ENCODE results near the gene POLD2. TPM values are rescaled to one million over a fixed set of nuclear protein-coding genes. Genes with fewer than 3 reads are reported as not detected.
"Not testable (repeated sequence)": the region's sequence is repeated elsewhere in the genome, so short reads cannot be mapped to it uniquely, and the experiment has no call there.

Gene POLD2
- total RNA-seq (100 to 1,000 TPM; 279 to 291 TPM), polyA plus RNA-seq (74.1 TPM)

GRCh38 chr7:44123190-44124003, at the start of gene POLD2:
POLD2 (minus strand) TSS chr7:44123548; CDS start chr7:44122053, 1,495 bp downstream.
- Histone ChIP-seq H3K27me3 (ENCODE audit: insufficient read depth, low read length, poor library complexity, severe bottlenecking) (no peaks in the 10 kb centered on the region), H3K27ac (ENCODE audit: low read depth, low read length) (peak within 1 kb of the TSS; percentile 83), H3K4me1 (ENCODE audit: insufficient read depth, low read length) (peaks cover 15% of the 10 kb centered on the region), H3K9me3 (ENCODE audit: low read length) (no peaks in the 10 kb centered on the region), H3K36me3 (ENCODE audit: insufficient read depth, low read length) (no peaks in the 10 kb centered on the region), H3K4me3 (ENCODE audit: low read length) (peak within 1 kb of the TSS; percentile 93)
- no peaks in the 10 kb centered on the region for H3K9me3 Mint-ChIP-seq
- peaks cover 20 to 52% (median 28%) of the 10 kb centered on the region in 3 donors for H3K4me1 Mint-ChIP-seq
- peak; percentile 96 to 98 (median 96) for DNase-seq
- H3K4me3 Mint-ChIP-seq = peak within 1 kb of the TSS; percentile 87 to 96 (median 92)
- no peaks in the 10 kb centered on the region for H3K27me3 Mint-ChIP-seq
- POLR2A ChIA-PET = interaction anchor here (1.1 to 2.0 kb wide), 2 partner anchors 42 to 78 kb away, joined by 3 to 6 read pairs; no protein-coding TSS in a partner anchor
- CTCF ChIA-PET = interaction anchor here (0.7 to 1.1 kb wide), 4 partner anchors 12 to 104 kb away, joined by 3 read pairs; no protein-coding TSS in a partner anchor
- H3K27ac Mint-ChIP-seq = peak within 1 kb of the TSS; percentile 78 to 99 (median 90)
- peaks cover 0 to 35% (median 4%) of the 10 kb centered on the region in 3 donors for H3K36me3 Mint-ChIP-seq

- peaks cover 0 to 3% (median 2%) of the 10 kb centered on the region in 5 donors for H3K9me3 Mint-ChIP-seq
- peaks cover under 1 to 3% (median 1%) of the 10 kb centered on the region in 3 donors for H3K4me1 Mint-ChIP-seq
- Histone ChIP-seq H3K36me3 (ENCODE audit: insufficient read depth, low read length) (no peaks in the 10 kb centered on the region), H3K27ac (ENCODE audit: low read depth, low read length) (no peak overlapping the region), H3K9me3 (ENCODE audit: low read length) (no peaks in the 10 kb centered on the region), H3K4me3 (ENCODE audit: low read length) (no peak overlapping the region), H3K4me1 (ENCODE audit: insufficient read depth, low read length) (no peaks in the 10 kb centered on the region), H3K27me3 (ENCODE audit: insufficient read depth, low read length, poor library complexity, severe bottlenecking) (peaks cover 9% of the 10 kb centered on the region)
- peaks cover 0 to 9% (median 0%) of the 10 kb centered on the region in 3 donors for H3K36me3 Mint-ChIP-seq
- H3K4me3 Mint-ChIP-seq = no peak overlapping the region
- H3K27me3 Mint-ChIP-seq = peaks cover 5 to 37% of the 10 kb centered on the region in 2 donors
- DNase-seq = no peak
- no peak overlapping the region for H3K27ac Mint-ChIP-seq
- ChIA-PET CTCF (no interaction called here), POLR2A (no interaction called here)
These were observed 49.6 kb upstream of the POLD2 start for GRCh38 chr7:44172803-44173424.

GRCh38 chr7:44172352-44172751, 49.0 kb upstream of the POLD2 start:
- H3K4me3 Mint-ChIP-seq = no peak overlapping the region
- H3K27me3 Mint-ChIP-seq = peaks cover 5 to 34% of the 10 kb centered on the region in 2 donors
- Histone ChIP-seq H3K4me1 (ENCODE audit: insufficient read depth, low read length) (no peaks in the 10 kb centered on the region), H3K9me3 (ENCODE audit: low read length) (no peaks in the 10 kb centered on the region), H3K4me3 (ENCODE audit: low read length) (no peak overlapping the region), H3K27me3 (ENCODE audit: insufficient read depth, low read length, poor library complexity, severe bottlenecking) (peaks cover 9% of the 10 kb centered on the region), H3K36me3 (ENCODE audit: insufficient read depth, low read length) (no peaks in the 10 kb centered on the region), H3K27ac (ENCODE audit: low read depth, low read length) (no peak overlapping the region)
- peaks cover 2 to 9% (median 7%) of the 10 kb centered on the region in 3 donors for H3K4me1 Mint-ChIP-seq
- CTCF ChIA-PET = no interaction called here
- POLR2A ChIA-PET = no interaction called here
- H3K27ac Mint-ChIP-seq = no peak overlapping the region
- DNase-seq = no peak
- peaks cover 0 to 3% (median 2%) of the 10 kb centered on the region in 5 donors for H3K9me3 Mint-ChIP-seq
- peaks cover 0 to 9% (median 0%) of the 10 kb centered on the region in 3 donors for H3K36me3 Mint-ChIP-seq

- CTCF ChIA-PET; H3K4me1 ChIP-seq (ENCODE audit: insufficient read depth, low read length); DNase-seq; H3K9me3 ChIP-seq (ENCODE audit: low read length); H3K9me3 Mint-ChIP-seq; H3K4me3 ChIP-seq (ENCODE audit: low read length); H3K27ac ChIP-seq (ENCODE audit: low read depth, low read length); H3K27ac Mint-ChIP-seq; POLR2A ChIA-PET; H3K4me3 Mint-ChIP-seq; H3K27me3 ChIP-seq (ENCODE audit: insufficient read depth, low read length, poor library complexity, severe bottlenecking); H3K4me1 Mint-ChIP-seq; H3K36me3 Mint-ChIP-seq; H3K36me3 ChIP-seq (ENCODE audit: insufficient read depth, low read length): not testable (repeated sequence)
- peaks cover 5 to 29% of the 10 kb centered on the region in 2 donors for H3K27me3 Mint-ChIP-seq
These were observed 48.6 kb upstream of the POLD2 start for GRCh38 chr7:44171901-44172300.

- Histone ChIP-seq H3K4me3 (ENCODE audit: low read length) (no peak overlapping the region), H3K4me1 (ENCODE audit: insufficient read depth, low read length) (no peaks in the 10 kb centered on the region), H3K27me3 (ENCODE audit: insufficient read depth, low read length, poor library complexity, severe bottlenecking) (no peaks in the 10 kb centered on the region), H3K36me3 (ENCODE audit: insufficient read depth, low read length) (no peaks in the 10 kb centered on the region), H3K27ac (ENCODE audit: low read depth, low read length) (no peak overlapping the region), H3K9me3 (ENCODE audit: low read length) (no peaks in the 10 kb centered on the region)
- ChIA-PET CTCF (no interaction called here), POLR2A (no interaction called here)
- Mint-ChIP-seq H3K4me3 (no peak overlapping the region), H3K27ac (no peak overlapping the region), H3K36me3 (peaks cover 0 to 3% (median 2%) of the 10 kb centered on the region in 3 donors), H3K27me3 (peaks cover 3 to 20% of the 10 kb centered on the region in 2 donors), H3K9me3 (peaks cover 0 to 11% (median 7%) of the 10 kb centered on the region in 5 donors), H3K4me1 (peaks cover 2 to 9% (median 8%) of the 10 kb centered on the region in 3 donors)
- no peak for DNase-seq
These were observed 44.6 kb upstream of the POLD2 start for GRCh38 chr7:44167920-44168319.

- H3K4me3 ChIP-seq (ENCODE audit: low read length) = no peak overlapping the region
- H3K9me3 ChIP-seq (ENCODE audit: low read length) = no peaks in the 10 kb centered on the region
- H3K36me3 ChIP-seq (ENCODE audit: insufficient read depth, low read length) = no peaks in the 10 kb centered on the region
- H3K27me3 Mint-ChIP-seq = peaks cover 0 to 15% of the 10 kb centered on the region in 2 donors
- H3K4me1 Mint-ChIP-seq = peaks cover 2 to 8% (median 6%) of the 10 kb centered on the region in 3 donors
- H3K27ac ChIP-seq (ENCODE audit: low read depth, low read length) = no peak overlapping the region
- POLR2A ChIA-PET = no interaction called here
- no peaks in the 10 kb centered on the region for H3K27me3 ChIP-seq (ENCODE audit: insufficient read depth, low read length, poor library complexity, severe bottlenecking)
- no peaks in the 10 kb centered on the region for H3K4me1 ChIP-seq (ENCODE audit: insufficient read depth, low read length)
- no peak overlapping the region for H3K4me3 Mint-ChIP-seq
- peaks cover 0 to 2% (median 0%) of the 10 kb centered on the region in 3 donors for H3K36me3 Mint-ChIP-seq
- no peak overlapping the region for H3K27ac Mint-ChIP-seq
- peaks cover 0 to 9% (median 5%) of the 10 kb centered on the region in 5 donors for H3K9me3 Mint-ChIP-seq
- no peak for DNase-seq
- CTCF ChIA-PET = no interaction called here
These were observed 40.2 kb upstream of the POLD2 start for GRCh38 chr7:44163591-44163990.

GRCh38 chr7:44162785-44163395, 39.5 kb upstream of the POLD2 start:
- Histone ChIP-seq H3K4me3 (ENCODE audit: low read length) (no peak overlapping the region), H3K27ac (ENCODE audit: low read depth, low read length) (no peak overlapping the region), H3K27me3 (ENCODE audit: insufficient read depth, low read length, poor library complexity, severe bottlenecking) (no peaks in the 10 kb centered on the region), H3K9me3 (ENCODE audit: low read length) (no peaks in the 10 kb centered on the region), H3K36me3 (ENCODE audit: insufficient read depth, low read length) (no peaks in the 10 kb centered on the region), H3K4me1 (ENCODE audit: insufficient read depth, low read length) (no peaks in the 10 kb centered on the region)
- CTCF ChIA-PET = no interaction called here
- no peak overlapping the region for H3K4me3 Mint-ChIP-seq
- peaks cover 3 to 15% of the 10 kb centered on the region in 2 donors for H3K27me3 Mint-ChIP-seq
- H3K36me3 Mint-ChIP-seq = peaks cover 0 to 4% (median 0%) of the 10 kb centered on the region in 3 donors
- H3K27ac Mint-ChIP-seq = no peak overlapping the region
- H3K4me1 Mint-ChIP-seq = peaks cover 2 to 6% (median 6%) of the 10 kb centered on the region in 3 donors
- no peak for DNase-seq
- peaks cover 0 to 9% (median 5%) of the 10 kb centered on the region in 5 donors for H3K9me3 Mint-ChIP-seq
- POLR2A ChIA-PET = no interaction called here

GRCh38 chr7:44162179-44162578, 38.8 kb upstream of the POLD2 start:
- Mint-ChIP-seq H3K4me3 (no peak overlapping the region), H3K4me1 (no peaks in the 10 kb centered on the region), H3K27me3 (peaks cover 4 to 15% of the 10 kb centered on the region in 2 donors), H3K36me3 (peaks cover 0 to 6% (median 0%) of the 10 kb centered on the region in 3 donors), H3K9me3 (peaks cover 0 to 9% (median 5%) of the 10 kb centered on the region in 5 donors), H3K27ac (no peak overlapping the region)
- Histone ChIP-seq H3K4me1 (ENCODE audit: insufficient read depth, low read length) (no peaks in the 10 kb centered on the region), H3K4me3 (ENCODE audit: low read length) (no peak overlapping the region), H3K27ac (ENCODE audit: low read depth, low read length) (no peak overlapping the region), H3K9me3 (ENCODE audit: low read length) (no peaks in the 10 kb centered on the region), H3K27me3 (ENCODE audit: insufficient read depth, low read length, poor library complexity, severe bottlenecking) (no peaks in the 10 kb centered on the region), H3K36me3 (ENCODE audit: insufficient read depth, low read length) (no peaks in the 10 kb centered on the region)
- no peak for DNase-seq
- ChIA-PET CTCF (no interaction called here), POLR2A (no interaction called here)

All from CD8-positive, alpha-beta memory T cell (primary cell).